ENCODE results near the gene ZNF598. TPM values are rescaled to one million over a fixed set of nuclear protein-coding genes. Genes with fewer than 3 reads are reported as not detected.

The ZNF598 gene
- total RNA-seq, 2 donors from 2014 or later, result 41.2 to 79.6 TPM

Other genes with a start within 250 kb of the ZNF598 start
- 10 to 100 TPM; 39.3 to 39.9 TPM for gene NME3, start 238.3 kb downstream of the ZNF598 start, total RNA-seq
- 10 to 100 TPM; 37.6 to 39.6 TPM for gene EME2, start 237.0 kb downstream of the ZNF598 start, total RNA-seq
- gene MRPS34, start 236.7 kb downstream of the ZNF598 start, total RNA-seq, result 100 to 1,000 TPM in 1 of 2 donors, 10 to 100 TPM in 1; 80.8 to 190 TPM
- 10 to 100 TPM; 20.3 to 21.1 TPM for gene SPSB3, start 227.2 kb downstream of the ZNF598 start, total RNA-seq
- gene NUBP2, start 226.9 kb downstream of the ZNF598 start, total RNA-seq, result 10 to 100 TPM; 32.6 to 58.8 TPM
- gene IGFALS, start 216.1 kb downstream of the ZNF598 start, total RNA-seq, result under 1 TPM; 0.13 to 0.15 TPM
- gene HAGH, start 183.0 kb downstream of the ZNF598 start, total RNA-seq, result 10 to 100 TPM; 40.9 to 42.0 TPM
- gene FAHD1, start 182.6 kb downstream of the ZNF598 start, total RNA-seq, result 10 to 100 TPM; 19.2 to 19.3 TPM
- under 1 TPM in 1 of 2 donors, not detected in 1; 0.79 TPM for gene MEIOB, start 137.7 kb downstream of the ZNF598 start, total RNA-seq
- not detected for gene HS3ST6, start 91.4 kb downstream of the ZNF598 start, total RNA-seq
- 10 to 100 TPM; 31.5 to 34.3 TPM for gene MSRB1, start 66.6 kb downstream of the ZNF598 start, total RNA-seq
- under 1 TPM in 1 of 2 donors, not detected in 1; 0.37 TPM for gene RPL3L, start 55.1 kb downstream of the ZNF598 start, total RNA-seq
- 100 to 1,000 TPM in 1 of 2 donors, 10 to 100 TPM in 1; 65.3 to 122 TPM for gene NDUFB10, start 50.3 kb downstream of the ZNF598 start, total RNA-seq
- 1,000 to 10,000 TPM; 4,570 to 4,579 TPM for gene RPS2, start 45.0 kb downstream of the ZNF598 start, total RNA-seq
- gene RNF151, start 43.0 kb downstream of the ZNF598 start, total RNA-seq, result under 1 TPM in 1 of 2 donors, not detected in 1; 0.32 TPM
- gene TBL3, start 37.8 kb downstream of the ZNF598 start, total RNA-seq, result 10 to 100 TPM; 23.0 to 37.3 TPM
- 1 to 10 TPM in 1 of 2 donors, not detected in 1; 1.0 TPM for gene NOXO1, start 28.4 kb downstream of the ZNF598 start, total RNA-seq
- gene GFER, start 25.6 kb downstream of the ZNF598 start, total RNA-seq, result 10 to 100 TPM; 12.4 to 28.5 TPM
- 1 to 10 TPM; 5.9 to 7.9 TPM for gene SYNGR3, start 19.9 kb downstream of the ZNF598 start, total RNA-seq
- 1 to 10 TPM in 1 of 2 donors, not detected in 1; 2.8 TPM for gene NPW, start 10.0 kb upstream of the ZNF598 start, total RNA-seq
- 1 to 10 TPM in 1 of 2 donors, under 1 TPM in 1; 0.21 to 2.9 TPM for gene NHERF2, start 17.1 kb upstream of the ZNF598 start, total RNA-seq
- 10 to 100 TPM; 13.2 to 37.6 TPM for gene NTHL1, start 38.0 kb upstream of the ZNF598 start, total RNA-seq
- gene TSC2, start 38.2 kb upstream of the ZNF598 start, total RNA-seq, result 10 to 100 TPM; 79.3 to 83.7 TPM
- 100 to 1,000 TPM in 1 of 2 donors, 10 to 100 TPM in 1; 71.8 to 122 TPM for gene PKD1, start 126.1 kb upstream of the ZNF598 start, total RNA-seq
- gene RAB26, start 138.8 kb upstream of the ZNF598 start, total RNA-seq, result under 1 TPM; 0.28 to 0.34 TPM
- 10 to 100 TPM; 49.8 to 80.1 TPM for gene TRAF7, start 146.0 kb upstream of the ZNF598 start, total RNA-seq
- 1 to 10 TPM in 1 of 2 donors, under 1 TPM in 1; 0.78 to 6.6 TPM for gene CASKIN1, start 186.8 kb upstream of the ZNF598 start, total RNA-seq
- 10 to 100 TPM; 33.4 to 48.8 TPM for gene MLST8, start 195.6 kb upstream of the ZNF598 start, total RNA-seq
- 1 to 10 TPM; 6.9 to 8.9 TPM for gene BRICD5, start 201.0 kb upstream of the ZNF598 start, total RNA-seq
- 10 to 100 TPM; 11.6 to 21.6 TPM for gene PGP, start 205.0 kb upstream of the ZNF598 start, total RNA-seq
- gene E4F1, start 213.8 kb upstream of the ZNF598 start, total RNA-seq, result 10 to 100 TPM; 20.1 to 22.8 TPM
- gene DNASE1L2, start 226.6 kb upstream of the ZNF598 start, total RNA-seq, result 1 to 10 TPM; 2.4 to 2.7 TPM
- 10 to 100 TPM; 36.7 to 50.6 TPM for gene ECI1, start 241.8 kb upstream of the ZNF598 start, total RNA-seq